GM19239 (cell line): ENCODE measurements around the gene CST7.
A peak's percentile ranks its signal among the peaks of the same experiment; 100 is the strongest.

Experiments
- DNase-seq: peaks from one replicate; pipeline ENCODE4 v3.0.0; 2011; ENCODE audit warnings: low spot score; ENCODE audit not compliant: insufficient read length
- FAIRE-seq: peaks from 2 replicates; lab custom pipeline; 2011; peaks lifted over from hg19 to GRCh38; lab: Jason Lieb, UNC

CST7 gene

DNA sequence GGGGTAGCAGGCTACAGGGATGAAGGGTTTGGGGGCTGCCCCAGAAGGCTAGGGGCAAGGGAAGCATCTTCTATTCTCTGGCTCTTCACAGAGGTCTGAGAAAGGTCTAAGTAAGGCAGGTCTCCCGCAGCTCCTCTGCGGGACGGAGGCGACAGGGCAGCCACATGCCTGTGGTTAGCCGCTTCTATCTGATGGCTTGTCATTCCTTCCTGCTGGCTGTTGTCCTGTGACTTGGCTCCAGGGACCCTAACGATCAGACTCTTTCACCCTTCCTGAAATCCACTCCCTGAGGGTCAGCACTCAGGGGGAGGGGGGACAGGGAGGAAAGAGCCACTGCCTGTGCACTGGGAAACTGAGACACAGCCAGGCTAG, 673 bp downstream of the CST7 start:
- DNase-seq = no peak

DNA sequence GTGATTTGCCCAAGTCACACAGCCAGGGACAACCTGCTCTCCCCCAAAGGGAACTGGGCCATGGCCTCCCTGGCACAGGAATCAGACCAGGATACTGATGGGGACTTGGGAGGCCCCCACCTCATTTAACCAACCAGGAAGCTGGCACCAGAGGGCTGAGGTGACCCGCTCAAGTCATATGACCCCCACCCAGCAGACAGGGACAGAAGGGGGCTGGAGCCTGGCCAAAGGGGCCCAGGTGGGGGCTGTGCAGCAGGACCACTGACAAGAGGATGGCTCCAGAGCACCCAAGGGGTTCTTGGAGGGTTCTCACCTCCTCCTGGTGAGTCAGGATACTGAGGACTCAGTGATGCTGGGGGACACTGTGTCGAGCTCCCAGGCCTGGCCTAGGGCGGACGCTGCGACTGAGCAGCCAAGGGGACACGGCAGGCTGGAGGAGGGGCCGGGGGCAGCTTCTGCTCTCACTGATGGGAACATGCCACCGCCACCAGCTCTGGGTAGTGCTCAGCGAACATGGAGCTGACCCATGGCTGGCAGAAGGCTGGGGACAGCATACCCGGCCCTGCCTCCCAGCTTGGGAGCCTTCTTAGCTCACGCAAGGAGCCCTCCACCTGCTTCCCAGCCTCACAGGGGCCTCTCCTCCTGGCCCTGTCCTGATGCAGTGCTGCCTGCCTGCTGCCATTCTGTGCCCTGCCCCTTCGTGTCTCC, 1.2 kb downstream of the CST7 start:
- FAIRE-seq (no peak), DNase-seq (no peak)

More for the DNA sequence above, 673 bp downstream of the CST7 start:
- no peak for FAIRE-seq

DNA sequence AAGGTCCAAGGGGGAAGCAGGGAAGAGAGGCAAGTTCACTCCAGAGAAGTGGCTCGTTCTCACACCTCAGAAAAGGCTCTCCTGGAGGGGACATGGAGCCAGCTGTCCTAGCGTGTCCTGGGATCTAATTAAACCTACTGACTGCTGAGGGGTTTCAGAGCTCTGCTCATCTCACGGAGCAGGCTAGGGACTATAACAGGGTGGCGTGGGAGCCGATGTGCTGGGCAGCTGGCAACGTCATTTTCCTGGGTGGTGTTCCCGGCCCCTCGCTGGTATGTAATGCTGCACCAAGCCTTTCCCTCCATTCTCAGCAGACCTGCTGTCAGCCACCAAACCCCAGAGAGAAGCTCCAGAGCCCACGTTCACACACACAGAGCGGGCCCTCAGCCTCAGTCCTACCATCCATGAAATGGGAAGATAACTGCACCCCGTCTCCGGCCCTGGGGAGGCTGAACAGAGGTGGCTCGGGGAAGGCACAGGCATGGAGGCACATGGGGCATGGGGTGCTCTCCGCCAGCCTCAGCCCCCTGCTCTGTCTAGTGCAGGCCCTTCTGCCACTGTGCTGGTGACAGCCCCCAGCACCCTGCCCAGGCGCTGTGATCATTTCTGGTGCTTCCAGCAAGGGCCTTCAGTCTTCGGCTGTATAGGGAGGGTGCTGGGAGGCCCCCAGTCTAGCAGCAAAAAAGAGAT, 1.9 kb downstream of the CST7 start:
- DNase-seq = no peak
- no peak for FAIRE-seq

DNA sequence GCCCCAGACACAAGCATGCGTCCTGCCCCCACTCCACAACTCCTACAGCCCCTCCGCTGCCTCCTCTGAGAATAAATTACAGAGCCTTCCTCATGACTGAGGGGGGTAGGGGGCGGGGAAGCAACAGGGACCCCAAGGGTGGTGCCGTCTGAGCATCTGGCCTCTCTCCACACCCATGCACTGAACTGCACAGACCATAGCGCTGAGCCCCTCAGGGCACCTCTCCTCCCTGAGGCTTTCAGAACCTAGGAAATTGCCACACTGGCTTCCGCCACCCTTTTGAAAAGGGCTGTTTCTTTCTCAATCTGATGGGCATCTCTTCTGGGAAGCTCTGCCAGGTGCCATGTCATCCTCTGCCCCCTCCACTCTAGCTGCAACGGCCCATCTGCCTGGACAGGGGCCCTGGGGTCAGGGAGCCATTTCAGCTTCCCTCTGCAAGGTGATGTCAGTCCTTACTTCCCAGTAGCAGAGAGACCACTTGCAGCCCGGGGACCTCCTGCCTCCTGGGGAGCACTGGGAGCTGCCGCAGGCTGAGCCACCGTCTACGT, 2.5 kb downstream of the CST7 start:
- FAIRE-seq = no peak
- no peak for DNase-seq

DNA sequence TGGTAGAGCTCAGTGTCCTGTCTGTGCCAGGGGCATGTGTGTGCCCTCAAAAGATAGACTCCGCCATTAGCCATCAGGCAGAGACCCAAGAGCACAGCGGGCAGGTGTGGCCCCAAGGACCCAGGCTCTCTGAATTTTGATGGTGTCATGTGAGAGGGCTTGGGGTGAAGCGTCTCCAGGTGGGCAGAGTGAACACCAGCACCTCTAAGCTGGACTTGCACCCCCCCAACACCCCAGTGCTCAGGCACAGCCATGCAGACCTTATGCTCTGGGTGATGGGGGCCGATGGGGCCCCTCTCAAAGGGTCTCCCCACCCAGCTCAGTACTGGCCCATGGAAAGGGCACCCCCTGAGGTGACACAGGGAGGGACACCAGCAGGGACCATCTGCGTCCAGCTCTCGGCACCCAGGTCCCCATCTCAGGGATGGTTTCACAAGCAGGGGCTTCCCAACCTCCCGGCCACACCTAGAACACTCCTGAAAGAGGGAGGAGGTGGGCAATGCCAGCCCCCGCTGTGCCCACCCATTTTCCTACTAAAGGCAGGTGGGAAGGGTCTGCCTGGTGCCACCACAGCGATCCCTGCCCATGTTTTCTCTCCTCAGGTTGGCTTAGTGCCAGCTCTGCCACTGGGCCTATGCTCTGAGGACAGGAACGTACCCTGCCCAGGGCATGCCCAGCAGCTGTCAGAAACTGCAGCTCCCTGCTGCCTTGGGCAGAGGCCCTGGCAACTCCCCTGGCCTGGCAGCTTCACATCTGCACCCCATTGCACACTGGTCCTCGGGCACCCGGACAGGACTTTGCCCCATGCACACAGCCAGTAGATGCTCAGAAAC, 3.5 kb downstream of the CST7 start:
- DNase-seq (no peak), FAIRE-seq (no peak)

DNA sequence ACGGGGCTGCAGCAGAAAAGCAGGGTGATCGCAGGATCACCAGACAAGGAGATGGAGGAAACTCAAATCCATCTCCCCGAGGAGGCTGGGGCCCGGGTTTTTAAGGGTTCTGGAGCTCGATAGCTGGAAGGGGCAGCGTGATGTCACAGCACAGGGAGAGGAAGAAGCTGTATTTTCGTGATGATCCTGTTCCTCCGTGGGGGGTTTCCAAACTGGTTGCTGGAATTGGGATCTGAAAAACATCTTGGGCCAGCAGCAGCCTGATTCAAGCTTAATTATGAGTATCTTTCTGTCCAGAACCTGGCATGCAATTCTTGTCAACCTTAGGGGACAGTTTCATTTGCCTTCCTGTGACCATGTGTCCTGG, 4.1 kb downstream of the CST7 start:
- FAIRE-seq (no peak), DNase-seq (no peak)

DNA sequence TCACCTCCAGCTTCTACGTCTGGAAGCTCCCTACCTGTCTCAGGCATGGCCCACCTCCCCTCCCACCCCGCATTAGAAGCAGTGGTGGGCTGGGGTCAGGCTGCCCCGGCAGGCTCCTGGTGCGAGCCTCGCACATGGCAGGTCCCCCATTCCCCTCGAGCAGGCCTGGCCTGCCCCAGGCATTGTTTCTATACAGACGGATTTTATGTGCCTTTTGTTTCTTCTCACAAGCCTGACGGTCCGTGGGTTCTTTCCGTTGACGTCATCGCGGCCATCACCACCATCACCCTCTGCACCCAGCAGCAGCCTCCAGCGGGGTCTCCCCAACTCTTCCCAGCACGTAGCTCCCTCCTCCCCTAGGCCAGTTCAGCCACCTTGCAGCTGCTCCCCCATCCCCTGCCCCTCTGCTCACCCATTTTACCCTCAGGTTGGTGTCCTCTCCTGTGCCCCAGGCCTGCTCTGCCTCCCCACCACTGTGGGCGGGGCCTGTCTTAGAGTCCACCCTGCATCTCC, 4.6 kb downstream of the CST7 start:
- FAIRE-seq = no peak
- DNase-seq = no peak

DNA sequence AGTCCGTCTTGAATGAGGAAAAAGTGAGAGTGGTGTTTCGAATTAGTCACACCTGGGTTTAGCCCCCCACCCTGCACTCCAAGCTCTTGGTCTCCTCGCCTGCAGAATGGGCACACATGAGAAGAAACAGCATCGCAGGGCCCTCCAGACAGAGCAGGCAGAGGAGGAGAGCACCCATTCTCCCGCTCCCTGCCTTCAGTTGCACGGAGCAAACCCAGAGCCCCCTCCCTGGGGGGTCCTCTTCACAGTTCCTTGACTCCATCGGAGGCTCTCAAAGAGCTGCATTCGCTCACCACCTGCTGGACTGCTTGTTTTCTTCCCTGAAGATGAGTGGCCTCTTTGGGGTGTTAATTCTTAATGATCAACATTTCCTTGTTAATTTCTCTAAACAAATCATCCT, 5.1 kb downstream of the CST7 start:
- FAIRE-seq (no peak), DNase-seq (no peak)

DNA sequence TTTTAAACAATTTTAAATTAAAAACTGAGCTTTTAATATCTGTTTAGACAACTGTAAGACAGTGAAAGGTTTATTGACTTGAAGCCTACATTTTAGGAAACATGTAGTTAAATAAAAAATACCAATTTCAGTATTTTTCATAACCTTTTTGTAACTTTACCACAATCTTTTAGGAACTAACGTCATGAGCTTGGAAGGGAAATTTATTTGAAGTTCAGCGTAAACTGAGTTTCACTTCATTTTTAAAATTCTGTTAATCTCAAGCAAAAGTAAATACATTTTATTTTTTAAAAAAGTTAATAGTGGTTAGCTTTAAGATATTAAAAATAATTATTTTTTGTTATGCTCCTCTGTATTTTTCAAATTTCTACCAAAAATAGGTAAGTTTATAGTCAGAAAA, 5.5 kb downstream of the CST7 start:
- FAIRE-seq (no peak), DNase-seq (no peak)

DNA sequence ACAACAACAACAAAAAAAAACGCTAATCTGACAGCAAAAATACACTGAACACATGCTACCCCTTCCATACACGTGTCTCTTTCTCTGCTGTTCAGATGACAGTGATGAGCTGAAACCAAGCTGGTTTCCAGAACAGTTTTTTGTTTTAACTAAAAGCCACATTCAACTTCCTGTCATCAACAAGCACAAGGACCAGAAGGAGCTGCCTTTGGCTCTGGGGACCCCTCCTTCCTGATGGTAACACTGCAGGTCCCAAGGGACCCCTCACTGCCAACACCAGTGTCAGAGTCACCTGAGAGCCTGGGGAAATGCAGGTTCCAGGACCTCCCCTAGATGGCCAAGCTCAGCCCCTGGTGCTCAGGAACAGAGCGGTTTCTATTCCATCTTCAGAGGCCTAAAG, 6.0 kb downstream of the CST7 start:
- DNase-seq (peak; percentile 72), FAIRE-seq (peak; percentile 98)

DNA sequence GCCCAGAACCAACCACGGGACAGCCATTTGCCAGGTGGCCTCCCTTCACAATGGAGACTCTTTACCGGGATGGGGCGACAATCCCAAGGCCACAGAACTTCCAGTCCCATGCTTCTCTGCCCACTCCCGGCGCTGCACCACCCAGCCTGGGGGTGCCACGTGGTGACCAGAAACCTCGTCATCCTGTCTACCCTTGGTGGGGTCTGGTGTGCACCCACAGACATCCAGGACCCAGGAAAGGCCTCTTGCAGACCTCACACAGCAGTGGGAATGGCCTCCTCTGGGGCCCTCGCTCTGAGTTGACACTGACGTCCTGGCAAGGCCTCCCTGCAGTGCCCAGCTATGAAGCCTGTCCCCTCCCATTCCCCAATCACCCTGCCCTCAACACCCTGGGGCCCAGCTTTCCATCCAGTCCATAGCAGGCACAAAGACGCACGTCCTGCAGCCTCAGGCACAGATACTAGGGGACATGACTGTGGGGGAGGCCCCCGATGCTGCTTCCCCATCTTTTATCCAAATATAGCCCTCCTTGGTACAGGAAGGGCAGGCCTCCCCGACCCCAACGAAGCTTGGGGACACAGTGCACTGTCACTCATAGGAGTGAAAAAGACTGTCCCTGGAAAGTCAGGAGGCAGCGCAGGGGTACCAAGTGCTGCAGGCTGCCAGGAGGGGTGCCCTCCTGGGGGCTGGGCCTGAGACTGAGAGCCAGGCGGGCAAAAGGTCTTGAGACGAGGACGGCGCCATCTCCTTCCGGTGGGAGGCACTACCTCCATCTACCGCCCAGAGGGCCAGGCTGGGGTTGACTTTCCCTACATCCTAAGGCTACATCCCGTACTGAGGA, 7.2 kb downstream of the CST7 start:
- FAIRE-seq (no peak), DNase-seq (no peak)

DNA sequence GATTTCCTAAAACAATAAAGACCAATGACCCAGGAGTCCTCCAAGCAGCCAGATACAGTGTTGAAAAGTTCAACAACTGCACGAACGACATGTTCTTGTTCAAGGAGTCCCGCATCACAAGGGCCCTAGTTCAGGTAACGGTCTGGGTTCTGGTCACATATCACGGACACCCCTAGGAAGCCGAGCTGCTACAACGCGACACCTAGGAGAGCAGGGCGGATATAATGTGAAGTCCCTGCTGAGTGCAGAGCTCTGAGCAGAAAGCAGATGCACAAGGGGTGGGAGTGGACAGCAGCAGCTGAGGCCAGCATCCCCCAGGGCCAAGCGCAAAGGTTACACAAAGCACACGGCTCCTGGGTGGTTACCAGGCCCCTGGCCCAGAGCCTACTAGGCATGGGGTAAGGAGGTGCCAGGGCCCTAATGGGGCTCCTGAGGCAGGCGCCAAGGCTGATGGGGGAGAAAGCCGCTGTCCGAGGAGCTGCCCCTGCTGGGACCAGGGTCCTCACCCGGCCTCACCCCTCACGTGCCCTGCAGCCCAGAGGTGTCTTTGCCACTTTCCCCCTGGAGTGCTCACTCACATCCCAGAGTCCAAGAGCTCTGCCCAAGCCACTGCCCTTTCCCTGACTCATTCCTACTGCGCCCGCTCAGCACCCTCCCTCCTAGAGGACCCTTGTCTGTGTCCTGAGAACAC, 8.4 kb downstream of the CST7 start:
- FAIRE-seq = no peak
- no peak for DNase-seq

DNA sequence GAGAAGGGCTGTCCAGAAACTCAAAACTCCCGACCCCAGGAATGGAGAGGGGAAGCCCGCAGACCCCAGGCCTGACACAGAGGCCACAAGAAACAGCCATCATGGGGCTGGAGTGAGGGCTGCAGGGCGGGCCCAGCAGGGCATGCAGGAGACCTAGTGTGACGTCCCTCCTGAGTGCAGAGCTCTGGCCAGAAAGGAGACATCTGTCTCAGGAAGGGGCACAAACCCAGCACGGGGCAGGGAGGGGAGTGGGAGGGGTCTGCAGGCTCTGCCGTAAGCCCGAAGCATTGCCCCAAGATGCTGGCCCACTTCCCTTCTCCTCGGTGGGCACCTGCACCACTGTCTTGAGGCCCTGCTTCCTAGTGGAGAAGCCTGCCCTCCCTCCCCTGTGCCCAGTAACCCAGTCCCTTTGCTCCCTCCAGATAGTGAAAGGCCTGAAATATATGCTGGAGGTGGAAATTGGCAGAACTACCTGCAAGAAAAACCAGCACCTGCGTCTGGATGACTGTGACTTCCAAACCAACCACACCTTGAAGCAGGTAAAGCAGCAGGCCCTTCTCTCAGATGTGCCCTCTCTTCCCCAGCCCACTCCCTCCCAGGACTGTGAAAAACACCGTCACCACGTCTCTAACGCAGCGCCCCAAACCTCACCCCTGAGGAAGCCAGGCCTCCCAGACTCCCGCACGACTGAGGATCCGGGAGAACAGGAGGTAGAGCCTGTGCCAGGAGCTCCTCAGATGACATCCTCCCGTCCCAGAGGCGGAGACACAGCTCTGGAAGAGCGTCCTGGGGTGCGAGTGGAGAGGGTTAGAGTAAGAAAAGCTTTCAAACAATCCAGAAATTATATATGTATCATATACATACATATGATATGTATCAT, 9.7 kb downstream of the CST7 start:
- no peak for DNase-seq
- no peak for FAIRE-seq

DNA sequence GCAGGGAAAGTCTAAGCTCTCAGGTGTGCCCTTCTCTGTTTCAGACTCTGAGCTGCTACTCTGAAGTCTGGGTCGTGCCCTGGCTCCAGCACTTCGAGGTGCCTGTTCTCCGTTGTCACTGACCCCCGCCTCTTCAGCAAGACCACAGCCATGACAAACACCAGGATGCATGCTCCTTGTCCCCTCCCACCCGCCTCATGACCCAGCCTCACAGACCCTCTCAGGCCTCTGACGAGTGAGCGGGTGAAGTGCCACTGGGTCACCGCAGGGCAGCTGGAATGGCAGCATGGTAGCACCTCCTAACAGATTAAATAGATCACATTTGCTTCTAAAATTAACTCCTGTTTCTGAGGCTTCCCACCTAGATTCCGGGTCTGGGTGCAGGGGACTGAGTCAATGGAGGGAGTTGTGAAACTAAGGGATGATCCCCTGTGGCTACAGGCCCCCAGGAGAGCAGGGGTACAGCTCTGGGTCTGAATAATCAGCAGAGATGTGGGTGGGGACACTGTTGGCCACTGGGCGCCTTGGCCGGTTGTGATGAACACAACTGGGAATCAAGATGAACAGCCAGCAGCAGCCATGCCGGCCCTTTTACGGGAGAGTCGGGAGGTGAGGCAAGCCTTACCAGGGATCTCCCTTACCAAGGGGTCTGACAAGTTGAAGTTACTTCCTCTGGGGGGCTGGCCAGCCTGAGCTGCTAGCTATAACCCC, 10.7 kb downstream of the CST7 start:
- DNase-seq (no peak), FAIRE-seq (no peak)

DNA sequence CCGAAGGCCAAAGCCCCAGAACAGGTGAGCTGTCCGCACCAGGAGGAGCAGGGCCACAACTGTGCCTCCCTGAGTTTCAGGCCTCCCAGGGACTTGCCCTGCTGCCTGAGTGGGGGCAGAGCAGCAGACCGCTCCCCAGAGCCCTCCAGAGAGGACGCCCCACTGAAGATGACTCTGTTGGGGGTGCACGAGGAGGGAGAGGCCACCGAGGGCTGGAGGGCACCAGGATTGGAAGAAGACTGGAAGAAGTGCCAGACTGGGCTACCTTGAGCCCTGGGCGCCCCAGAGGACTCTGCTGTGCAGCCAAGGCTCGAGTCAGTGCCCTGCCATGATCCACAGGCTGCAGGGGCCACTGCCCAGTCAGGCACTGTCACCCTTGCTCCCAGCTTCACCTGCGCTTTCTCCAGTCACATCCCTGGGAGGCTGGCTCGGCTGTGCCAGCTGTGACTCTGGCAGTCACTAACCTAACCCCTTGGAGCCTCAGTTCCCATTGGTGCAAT, 11.3 kb downstream of the CST7 start:
- DNase-seq (no peak), FAIRE-seq (no peak)

DNA sequence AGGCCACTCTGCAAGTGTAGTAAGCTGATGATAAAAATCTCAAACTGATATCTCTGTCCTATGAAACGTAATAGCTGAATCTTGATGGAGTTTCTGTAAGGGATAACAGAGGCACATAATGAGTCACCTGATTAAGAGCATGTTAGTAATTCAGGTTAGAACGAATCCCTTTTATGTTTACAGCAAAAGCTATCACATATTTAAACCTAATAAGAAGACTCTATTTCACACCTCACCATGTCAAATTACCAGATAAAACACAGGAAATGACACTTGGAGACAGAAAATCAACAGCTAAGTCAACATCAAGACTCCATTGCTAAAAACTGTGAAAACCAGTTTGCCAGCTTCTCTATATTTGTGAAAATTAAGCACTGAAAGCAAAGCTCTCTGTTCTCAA, 11.8 kb downstream of the CST7 start:
- DNase-seq (no peak), FAIRE-seq (no peak)

DNA sequence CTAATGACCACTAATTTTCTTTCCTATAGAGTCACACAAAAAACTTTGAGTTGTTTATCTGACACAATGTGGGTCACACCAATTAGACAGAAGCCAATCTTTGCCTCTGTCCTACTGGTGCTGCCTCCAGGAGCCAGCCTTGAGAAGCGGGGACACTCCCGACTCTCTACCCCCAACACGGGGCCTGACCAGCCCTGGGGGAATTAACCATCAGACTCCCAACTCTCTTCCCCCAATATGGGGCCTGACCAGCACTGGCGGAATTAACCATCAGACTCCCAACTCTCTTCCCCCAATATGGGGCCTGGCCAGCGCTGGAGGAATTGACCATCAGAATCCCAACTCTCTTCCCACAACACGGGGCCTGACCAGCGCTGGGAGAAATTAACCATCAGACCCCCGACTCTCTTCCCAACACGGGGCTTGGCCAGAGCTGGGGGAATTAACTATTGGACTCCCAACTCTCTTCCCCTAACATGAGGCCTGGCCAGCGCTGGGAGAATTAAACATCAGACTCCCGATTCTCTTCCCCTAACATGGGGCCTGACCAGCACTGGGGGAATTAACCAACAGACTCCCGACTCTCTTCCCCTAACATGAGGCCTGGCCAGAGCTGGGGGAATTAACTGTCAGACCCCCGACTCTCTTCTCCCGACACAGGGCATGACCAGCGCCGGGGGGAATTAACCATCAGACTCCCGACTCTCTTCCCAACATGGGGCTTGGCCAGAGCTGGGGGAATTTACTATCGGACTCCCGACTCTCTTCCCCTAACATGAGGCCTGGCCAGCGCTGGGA, 12.5 kb downstream of the CST7 start:
- FAIRE-seq (no peak), DNase-seq (no peak)
